Germinal center (tissue), 1 donor: ENCODE measurements around the gene CZIB.
A peak's percentile ranks its signal among the peaks of the same experiment; 100 is the strongest.
"Not testable (repeated sequence)": the region's sequence is repeated elsewhere in the genome, so short reads cannot be mapped to it uniquely, and the experiment has no call there.

Experiments used
- DNase-seq: peaks from one replicate; pipeline ENCODE4 v3.0.0; 2012; ENCODE audit warnings: mixed read lengths, low spot score

CZIB gene

GRCh38 chr1:53238197-53239155, 18.0 kb upstream of the CZIB start, which contains the start of gene MAGOH:
TSS of gene MAGOH (minus strand) at chr1:53238518. CDS start at chr1:53238448, 70 bp downstream.
- DNase-seq, result peak; percentile 97

GRCh38 chr1:53237638-53238037, 17.2 kb upstream of the CZIB start:
- DNase-seq, result no peak

GRCh38 chr1:53220962-53221286, 490 bp upstream of the CZIB start:
- DNase-seq, result no peak

- DNase-seq, result no peak
Measured at GRCh38 chr1:53219711-53220110, 723 bp downstream of the CZIB start.

- no peak for DNase-seq
Measured at GRCh38 chr1:53218201-53218600, 2.2 kb downstream of the CZIB start.

GRCh38 chr1:53214376-53214940, 6.0 kb downstream of the CZIB start:
- DNase-seq, result no peak

GRCh38 chr1:53210954-53211353, 9.5 kb downstream of the CZIB start:
- no peak for DNase-seq

GRCh38 chr1:53210352-53210751, 10.1 kb downstream of the CZIB start:
- no peak for DNase-seq

GRCh38 chr1:53207726-53208125, 12.7 kb downstream of the CZIB start:
- no peak for DNase-seq

GRCh38 chr1:53206735-53207379, 13.6 kb downstream of the CZIB start:
- DNase-seq, result no peak

- DNase-seq, result not testable (repeated sequence)
Measured at GRCh38 chr1:53206083-53206685, 14.2 kb downstream of the CZIB start.

- not testable (repeated sequence) for DNase-seq
Measured at GRCh38 chr1:53205496-53205895, 14.9 kb downstream of the CZIB start.

GRCh38 chr1:53203466-53203865, 17.0 kb downstream of the CZIB start:
- no peak for DNase-seq

GRCh38 chr1:53198241-53198651, 22.2 kb downstream of the CZIB start:
- DNase-seq, result no peak

GRCh38 chr1:53197291-53198200, 22.9 kb downstream of the CZIB start:
- DNase-seq, result no peak

GRCh38 chr1:53196485-53197290, 23.7 kb downstream of the CZIB start, which contains the start of gene CPT2:
TSS of gene CPT2 (plus strand) at chr1:53196824. CDS start at chr1:53196944, 120 bp downstream.
- DNase-seq, result peak; percentile 96

- DNase-seq, result no peak
Measured at GRCh38 chr1:53196017-53196484, 24.4 kb downstream of the CZIB start.

- DNase-seq, result no peak
Measured at GRCh38 chr1:53195246-53196016, 25.0 kb downstream of the CZIB start.

- DNase-seq, result no peak
Measured at GRCh38 chr1:53190210-53190611, 30.2 kb downstream of the CZIB start.

GRCh38 chr1:53189061-53189460, 31.4 kb downstream of the CZIB start:
- no peak for DNase-seq
